GM19397 (cell line): ENCODE results near the gene BGN.

Source experiments
- ATAC-seq: cut with Tn5 transposase; IDR thresholded peaks from one replicate; pipeline ENCODE4 v1.9.1; 2021; ENCODE audit warnings: mild to moderate bottlenecking, moderate library complexity; ENCODE audit not compliant: unreplicated experiment

BGN gene

DNA sequence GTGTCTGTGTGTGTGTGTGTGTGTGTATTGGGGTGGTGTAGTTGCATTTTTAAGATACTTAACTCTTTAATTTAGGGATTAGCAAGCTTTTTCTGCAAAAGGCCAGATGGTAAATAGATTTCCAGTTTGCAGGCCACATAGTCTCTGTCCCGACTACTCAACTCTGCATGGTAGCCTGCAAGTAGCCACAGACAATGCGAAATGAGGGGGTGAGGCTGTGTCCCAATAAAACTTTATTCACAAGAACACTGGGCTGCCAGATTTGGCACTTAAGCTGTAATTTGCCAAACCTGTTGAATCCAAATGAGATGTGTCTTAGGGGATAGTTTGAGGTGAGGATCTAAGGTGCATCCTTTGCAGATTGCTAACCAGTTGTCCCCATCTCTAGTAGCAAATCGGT, 29.5 kb downstream of the BGN start:
- no peak for ATAC-seq

DNA sequence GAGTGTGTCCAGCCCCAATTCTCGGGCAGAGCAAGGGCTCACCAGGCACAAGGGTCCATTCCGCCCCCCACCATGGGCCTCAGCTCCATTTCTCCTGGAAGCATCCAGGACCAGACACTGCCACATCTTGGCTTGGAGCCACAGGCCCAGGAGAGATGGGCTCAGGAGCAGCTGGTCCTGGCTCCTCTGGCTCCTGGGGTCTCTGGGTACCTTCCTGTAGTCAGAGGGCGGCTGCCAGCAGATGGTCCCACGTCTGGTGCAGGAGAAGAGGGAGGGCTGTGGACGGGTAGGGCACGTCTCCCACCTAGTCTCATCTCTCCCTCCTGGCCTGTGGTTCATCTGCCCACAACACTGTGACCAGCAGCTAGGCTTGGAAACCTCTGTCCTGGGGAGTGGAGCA, 30.7 kb downstream of the BGN start:
- no peak for ATAC-seq

DNA sequence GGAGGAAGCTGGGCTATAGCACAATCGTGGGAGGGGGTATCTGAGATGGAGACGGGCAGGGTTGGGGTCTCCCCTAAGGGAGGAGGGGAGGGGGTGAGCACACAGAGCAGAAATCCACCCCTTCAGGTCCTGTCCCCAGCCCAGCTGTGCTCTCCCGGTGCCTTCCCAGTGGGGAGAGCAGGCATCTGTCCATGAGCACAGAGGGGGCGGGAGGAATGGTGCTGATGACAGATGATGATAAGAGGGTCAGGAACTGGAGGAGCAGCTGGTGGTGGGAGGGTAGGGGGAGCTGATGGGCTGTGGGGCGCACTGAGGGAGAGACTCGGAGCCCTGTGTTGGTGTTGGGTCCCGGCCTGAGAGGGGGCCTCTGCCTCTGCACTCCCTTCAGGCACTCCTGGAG, 31.3 kb downstream of the BGN start:
- ATAC-seq = no peak

DNA sequence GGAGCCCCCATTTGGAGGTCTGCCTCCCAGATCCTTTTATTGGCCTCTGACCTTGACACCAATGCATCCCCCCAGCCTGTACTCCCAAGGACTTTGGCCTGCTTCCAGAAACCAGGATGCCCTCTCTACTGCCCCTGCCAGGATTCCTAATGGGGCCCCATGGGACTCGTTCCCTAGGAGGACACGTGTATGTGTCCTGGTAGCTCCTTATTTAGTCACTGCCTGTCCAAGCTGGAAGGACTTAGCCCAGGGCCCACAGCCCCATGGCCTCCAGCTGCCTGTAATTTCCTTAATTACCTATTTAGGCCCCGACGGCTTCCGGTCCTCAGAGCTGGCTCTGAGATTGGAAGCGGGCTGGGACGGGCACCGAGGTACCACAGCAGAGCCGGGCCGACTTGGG, 32.0 kb downstream of the BGN start:
- no peak for ATAC-seq

DNA sequence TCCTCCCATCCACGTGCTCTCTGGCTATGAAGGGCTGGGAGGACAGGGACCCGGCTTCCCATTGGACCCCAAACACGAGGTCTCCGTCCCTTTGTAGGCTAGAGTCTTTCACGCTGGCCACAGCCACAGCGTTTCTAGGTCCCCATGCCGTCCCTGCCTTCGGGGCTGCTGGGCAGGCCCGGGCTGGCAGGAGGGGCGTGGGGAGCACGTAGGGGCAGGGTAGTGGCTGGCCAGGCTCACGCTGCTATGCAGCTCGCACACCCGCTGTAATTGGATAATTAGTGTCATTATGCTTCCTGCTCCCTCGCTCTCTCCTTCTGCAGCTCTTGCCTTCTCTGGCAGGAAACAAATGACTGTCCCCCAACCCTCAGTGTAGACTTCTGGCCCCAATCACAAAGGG, 32.4 kb downstream of the BGN start:
- ATAC-seq = no peak

DNA sequence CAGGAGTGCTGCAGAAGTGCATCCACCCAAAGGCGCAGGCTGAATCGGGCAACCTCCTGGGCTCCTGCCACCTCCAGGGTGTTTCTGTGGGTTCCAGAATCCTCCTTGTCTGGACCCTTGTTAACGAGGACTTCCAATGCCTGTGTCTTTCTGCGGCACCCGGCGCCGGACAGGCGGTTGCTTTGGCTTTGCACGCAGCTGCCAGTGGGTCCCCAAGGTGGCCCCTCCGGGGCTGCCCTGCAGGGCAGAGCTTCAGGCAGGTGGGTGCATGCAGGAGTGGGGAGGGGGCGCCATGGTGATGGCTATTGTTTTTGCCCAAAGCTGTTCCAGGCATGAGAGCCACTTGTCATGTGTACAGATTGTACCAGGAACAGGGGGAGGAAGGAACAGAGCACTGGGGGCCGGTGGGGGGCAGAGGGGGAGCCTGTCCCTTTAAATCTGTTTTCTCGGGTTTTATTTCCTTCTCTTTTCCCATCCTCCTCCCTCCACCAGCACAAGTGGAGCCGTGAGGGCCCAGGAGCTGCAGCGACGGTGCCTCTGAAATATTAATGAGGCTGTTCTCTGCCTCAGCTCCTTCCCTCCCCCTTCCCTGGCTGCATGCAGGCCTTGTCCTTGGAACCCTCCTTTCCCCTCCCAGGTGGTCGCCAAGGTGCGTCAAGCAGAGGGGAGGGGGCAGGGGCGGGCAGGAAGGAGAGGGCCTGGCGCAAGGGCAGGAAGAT, 35.8 kb downstream of the BGN start:
- no peak for ATAC-seq

DNA sequence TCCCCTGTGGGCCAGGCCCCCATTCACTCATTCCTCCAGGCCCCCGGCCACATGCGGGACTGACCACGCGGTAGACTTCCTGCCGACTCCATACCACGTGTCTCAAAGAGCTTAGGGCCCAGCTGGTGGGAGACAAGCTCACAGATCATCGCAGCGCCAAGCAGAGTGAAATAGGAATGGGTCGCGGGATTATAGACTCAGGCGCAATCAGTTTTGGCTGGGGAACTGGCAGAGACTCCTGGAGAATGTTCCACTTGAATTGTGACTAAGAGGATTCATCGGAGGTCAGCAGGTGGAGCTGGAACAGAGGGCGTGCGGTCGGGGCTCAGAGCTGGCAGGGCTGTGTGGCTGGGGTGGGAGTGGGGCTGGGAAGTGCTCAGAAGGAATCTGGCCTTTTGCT, 38.3 kb downstream of the BGN start:
- no peak for ATAC-seq

DNA sequence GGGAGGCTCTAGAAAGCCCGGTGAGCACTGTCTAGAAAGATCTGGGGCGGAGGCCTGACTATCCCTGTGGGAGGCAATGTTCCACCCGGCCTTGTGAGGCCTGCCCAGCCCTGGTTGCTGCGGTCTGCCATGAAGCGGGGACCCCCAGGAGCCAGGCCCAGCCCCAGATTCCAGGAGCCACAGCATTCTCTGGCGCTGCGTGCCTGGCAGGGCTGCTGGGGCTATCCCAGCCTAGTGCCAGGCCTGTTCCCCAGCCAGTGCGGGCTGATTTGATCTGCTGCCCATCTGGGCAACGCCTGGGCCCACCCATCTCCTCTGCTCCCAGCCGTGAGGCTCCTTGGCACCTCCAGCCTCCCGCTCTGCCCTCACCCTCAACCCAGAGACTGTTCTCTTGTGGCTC, 42.3 kb downstream of the BGN start:
- ATAC-seq = no peak

DNA sequence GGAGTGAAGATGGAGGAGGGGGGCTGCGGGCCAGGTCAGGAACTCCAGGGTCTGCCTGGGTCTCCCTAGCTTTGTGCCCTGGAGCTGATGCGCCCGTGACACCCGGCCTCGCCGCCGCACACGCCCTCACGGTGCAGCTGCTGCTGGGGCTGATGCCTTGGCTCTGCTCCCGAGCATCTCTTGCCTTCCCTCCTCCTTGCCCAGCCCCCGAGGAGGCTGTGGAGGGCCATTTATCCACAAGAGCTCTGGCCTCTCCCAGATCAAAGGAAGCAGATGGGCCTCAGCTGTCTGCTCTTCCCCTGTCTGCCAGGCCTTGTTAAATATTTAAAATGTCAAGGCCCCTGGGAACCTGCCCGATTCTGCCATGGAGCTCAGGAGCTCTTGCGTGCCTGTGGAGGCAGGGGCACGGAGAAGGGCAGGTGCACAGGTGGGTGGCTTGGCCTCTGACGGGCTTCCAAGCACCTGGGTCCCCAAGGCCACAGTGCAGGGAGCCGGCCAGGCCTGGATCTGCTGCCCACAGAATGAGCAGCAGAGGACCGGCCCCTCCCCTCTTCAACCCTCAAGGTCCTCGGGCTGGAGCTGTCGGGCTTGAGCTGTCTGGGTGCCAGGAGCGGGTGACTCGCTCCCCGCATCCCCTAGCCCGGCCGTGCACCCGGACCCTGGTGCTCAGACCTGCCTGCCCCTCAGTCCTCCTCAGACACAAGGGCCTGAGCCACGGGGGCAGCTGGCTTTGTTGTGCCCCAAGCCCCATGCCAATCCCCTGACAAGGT, 42.9 kb downstream of the BGN start:
- no peak for ATAC-seq

DNA sequence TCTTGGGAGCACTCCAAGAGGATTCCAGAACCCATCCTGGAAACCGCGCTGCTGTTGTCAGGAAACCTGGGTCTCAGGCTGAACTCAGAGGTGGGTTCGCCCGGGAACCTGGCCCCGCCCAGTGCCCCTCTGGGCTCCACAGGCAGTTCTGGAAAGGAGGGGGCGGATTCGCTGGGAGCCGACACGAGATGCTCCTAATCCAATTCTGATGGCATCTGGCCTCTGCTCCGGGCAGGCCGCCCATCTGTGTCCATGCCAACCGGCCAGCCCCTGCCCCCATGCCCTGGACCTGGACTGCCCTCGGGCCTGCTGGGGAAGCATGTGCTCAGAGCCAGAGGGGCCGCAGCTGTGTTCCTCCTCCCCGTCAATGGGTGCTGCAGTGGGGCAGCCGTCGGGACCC, 43.6 kb downstream of the BGN start:
- ATAC-seq = no peak

DNA sequence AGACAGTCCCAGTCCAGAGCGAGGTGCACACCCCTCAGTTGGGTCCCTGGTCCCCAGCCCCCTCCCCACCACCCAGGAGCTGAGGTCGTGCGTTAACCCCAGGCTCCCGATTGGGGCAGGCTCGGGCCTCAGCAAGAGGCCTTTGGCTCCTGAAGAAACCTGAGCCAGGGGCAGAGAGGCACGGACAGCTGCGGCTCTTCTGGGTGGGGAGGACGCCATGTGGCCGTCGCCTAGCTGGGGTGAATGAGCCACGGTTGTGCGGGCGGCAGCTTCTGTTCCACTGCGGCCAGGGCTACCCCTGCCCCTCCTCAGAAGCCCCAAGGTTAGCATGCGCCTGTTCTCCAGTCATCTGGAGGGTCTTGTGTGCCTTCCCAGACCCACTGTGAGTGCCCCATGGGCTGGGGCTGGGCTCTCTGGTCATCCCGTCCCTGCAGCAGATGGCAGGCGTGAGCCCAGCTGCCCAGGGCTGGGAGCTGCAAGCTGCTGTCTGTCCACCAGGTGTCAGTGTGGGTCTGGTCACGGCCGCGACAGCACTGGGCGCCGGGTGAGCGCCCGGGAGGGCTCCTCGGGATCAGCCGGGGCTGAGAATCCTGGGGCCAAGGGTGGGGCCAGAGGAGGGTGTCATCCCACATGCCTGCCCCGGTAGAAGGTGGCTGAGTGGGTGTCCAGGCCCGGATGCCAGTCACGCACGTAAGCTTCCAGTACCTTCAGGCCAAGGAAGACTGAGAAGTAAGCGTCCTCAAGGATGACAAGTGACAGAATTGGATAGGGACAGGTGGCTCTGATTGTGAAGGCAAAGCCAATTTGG, 44.6 kb downstream of the BGN start:
- ATAC-seq = no peak

DNA sequence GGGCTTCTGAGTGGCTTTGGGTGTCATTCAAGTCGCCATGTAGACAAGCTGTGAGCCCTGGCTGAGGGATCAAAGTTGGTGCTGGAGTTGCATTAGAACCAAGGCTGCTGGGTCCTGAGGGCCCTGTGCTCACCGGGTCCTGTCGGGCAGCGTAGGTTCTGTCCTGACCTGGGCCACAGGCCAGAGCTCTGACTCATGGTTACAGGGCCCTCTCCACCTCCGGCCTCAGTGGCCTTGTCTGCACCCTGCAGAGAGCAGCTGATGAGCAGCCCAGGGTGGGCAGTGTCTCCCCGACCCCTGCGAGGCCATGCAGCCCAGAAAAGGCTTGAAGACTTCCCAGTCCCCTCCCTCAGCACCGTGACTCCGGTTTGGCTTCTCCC, 45.2 kb downstream of the BGN start:
- no peak for ATAC-seq

DNA sequence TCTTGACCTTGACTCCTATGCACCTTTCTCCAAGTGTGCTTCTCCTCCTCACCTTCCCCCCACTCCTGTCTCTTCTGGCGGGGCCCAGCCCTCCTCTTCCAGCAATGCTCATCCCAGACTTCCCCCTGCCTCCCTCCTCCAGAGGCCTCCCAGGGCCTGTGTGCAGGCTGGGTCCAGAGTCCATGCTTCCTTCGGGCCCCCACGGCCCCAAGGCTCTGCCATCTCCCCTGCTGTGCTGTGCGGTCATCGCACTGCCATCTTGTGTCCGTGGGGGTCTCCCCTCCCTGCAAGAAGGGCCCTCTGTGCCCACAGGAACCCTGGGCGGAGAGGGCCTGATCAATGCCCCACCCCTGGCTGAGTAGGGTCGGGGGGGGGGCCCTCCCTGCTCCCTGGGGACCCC, 49.9 kb downstream of the BGN start:
- no peak for ATAC-seq

DNA sequence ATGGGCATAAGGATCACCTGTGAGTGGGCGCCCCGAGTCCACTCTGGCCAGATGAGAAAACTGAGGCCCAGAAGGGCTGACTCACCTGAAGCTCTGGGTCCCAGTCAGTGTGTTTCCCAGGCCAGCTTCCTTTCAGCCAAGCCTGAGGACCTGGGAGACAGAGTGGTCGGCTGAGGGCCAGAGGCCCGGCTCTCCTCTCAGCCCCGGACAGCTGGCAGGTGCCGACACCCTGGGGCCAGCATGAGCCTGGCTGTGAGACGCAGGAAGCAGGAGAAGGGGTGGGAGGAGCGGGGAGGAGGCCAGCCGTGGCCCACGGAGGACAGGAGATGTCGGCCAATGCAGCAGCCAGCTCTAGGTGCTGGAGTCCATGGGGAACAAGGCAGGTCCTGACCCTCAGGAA, 51.6 kb downstream of the BGN start:
- no peak for ATAC-seq

DNA sequence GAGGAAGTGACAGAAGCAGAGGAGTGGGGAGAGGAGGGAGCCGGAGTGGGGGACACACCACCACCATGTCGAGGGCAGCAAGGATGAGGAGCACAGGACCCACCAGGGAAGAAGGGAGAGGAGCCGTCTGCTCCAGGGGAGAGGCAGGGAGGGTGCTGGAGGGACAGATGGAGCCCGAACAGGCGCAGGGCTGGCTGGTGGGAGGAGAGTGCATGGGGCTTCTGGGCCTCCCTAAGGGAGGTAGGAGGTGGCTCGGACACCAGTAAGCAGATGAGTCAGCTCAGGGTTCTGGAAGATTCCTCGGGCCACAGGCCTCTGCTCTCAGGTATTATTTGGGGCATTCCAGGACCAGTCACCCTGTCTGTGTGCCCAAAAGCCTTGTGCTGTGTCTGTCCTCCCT, 52.4 kb downstream of the BGN start:
- no peak for ATAC-seq

DNA sequence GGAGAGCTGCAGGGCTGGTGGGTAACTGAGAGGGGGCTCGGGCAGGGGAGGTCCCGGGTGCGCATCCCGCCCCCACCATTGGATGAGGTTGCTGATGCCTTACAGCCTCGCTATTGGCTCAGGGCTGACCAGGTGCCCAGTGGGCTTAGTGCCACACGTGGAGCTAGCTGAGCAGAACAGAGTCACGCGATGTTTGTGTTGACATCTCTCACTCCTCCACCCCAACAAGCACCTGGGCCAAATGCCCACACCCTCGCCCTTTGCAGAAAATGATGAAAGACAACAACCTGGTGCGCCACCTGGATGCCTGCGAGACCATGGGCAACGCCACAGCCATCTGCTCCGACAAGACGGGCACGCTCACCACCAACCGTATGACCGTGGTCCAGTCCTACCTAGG, 54.5 kb downstream of the BGN start:
- ATAC-seq = no peak

DNA sequence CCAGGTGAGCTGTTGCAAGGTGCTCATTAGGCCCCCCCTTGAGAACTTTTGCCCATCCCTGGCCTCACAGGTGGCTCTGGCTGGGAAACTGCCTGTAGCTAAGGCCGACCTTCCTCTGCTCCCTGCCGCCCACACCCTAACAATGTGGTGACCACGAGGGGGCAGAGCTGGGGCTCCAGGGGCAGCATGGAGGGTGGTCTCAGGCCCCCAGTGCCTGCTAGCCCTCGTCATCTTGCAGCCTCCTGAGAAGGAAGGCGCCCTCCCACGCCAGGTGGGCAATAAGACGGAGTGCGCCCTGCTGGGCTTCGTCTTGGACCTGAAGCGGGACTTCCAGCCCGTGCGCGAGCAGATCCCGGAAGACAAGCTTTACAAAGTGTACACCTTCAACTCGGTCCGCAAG, 55.0 kb downstream of the BGN start:
- ATAC-seq = no peak

DNA sequence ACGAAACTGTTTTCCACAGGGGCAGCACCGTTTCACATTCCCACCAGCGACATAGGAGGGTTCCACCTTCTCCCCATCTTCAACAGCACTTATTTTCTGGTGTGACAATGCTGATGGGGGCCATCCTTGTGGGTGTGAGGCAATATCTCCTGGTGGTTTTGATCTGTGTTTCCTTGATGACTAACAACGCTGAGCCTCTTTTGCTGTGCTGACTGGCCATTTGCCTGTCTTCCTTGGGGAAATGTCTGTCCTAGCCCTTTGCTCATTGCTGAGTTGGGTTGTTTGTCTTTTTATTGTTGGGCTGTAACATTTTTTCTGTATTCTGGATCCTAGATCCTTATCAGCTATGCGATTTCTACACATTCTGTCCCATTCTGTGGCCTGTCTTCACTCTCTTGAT, 56.4 kb downstream of the BGN start:
- ATAC-seq = no peak

DNA sequence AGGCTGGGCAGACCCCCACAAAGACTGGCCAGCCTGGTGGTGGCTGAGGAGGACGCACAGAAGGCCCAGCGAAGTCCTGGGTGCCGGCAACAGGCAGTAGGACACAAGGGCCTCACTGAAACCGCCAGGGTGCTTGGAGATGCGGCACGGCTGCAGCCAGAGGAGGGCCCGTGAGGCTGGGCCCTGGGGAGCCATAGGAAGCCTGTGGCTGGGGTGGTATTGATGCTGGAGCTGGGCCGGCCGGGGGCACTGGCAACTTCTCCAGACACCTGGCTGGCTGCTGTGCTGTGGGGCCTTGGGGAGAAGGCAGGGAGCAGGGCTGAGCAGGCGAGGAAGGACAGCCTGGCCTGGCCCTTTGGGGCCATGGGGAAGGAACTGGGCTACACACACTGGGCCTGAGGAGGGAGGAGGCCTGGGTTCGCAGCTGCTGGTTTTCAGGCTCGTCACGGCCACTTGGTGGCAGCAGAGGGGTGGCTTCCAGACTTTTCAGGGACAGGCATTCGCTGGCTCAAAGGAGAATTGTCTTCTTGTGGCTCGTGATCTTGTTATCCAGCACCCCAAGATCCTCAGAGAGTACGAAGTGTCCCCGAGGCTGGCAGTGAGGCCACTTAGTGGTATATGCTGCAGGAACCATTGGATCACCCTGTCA, 59.9 kb downstream of the BGN start:
- ATAC-seq = no peak

DNA sequence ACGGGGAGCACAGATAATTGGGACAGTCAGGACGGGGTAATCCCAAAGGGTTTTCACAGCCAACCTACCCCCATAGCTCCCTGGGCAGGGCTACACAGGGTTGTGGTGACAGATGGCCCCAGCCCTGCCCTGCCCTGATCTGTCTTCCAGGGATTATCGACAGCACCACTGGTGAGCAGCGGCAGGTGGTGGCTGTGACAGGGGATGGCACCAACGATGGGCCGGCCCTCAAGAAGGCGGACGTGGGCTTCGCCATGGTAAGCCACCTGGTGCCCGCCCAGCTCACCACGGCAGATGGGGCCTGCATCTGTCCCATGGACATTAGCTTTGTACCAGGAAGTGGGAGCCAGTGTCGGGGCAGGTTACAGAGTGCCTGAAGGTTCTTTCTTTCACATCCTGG, 62.0 kb downstream of the BGN start:
- no peak for ATAC-seq

DNA sequence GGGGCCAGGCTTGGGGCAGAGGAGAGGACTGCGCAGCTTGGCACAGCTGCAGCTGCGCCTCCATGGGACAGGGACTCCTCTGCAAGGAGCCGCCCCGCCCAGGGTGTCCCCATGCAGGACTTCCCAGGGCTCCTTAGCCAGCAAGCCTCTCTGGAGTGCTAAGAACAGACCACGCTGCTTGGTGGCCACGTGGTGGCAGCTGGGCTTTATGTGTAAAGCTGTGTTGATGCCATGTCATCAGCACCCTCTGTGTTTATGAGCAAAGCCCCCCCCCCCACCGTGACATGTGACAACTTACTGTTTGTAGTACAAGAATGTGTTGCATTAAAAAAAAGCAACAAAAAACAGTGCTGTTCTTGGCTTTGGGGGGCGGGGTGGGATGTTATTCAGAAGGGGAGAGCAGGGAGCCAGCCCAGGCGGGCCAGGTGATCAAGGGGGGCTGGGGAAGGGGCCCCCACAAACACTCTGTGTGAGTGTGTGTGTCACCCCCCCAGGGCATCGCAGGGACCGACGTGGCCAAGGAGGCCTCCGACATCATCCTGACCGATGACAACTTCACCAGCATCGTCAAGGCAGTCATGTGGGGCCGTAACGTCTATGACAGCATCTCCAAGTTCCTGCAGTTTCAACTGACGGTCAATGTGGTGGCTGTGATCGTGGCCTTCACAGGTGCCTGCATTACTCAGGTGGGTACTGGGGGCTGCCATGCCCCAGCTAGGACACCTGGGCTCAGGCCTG, 63.0 kb downstream of the BGN start:
- no peak for ATAC-seq
